GDM1 (cell line): ENCODE results near the gene FYN.
"Not testable (repeated sequence)": the region's sequence is repeated elsewhere in the genome, so short reads cannot be mapped to it uniquely, and the experiment has no call there.

ENCODE experiments used
- DNase-seq: peaks from one replicate; lab custom pipeline; 2025; lab: John Stamatoyannopoulos, UW

The FYN gene

DNA sequence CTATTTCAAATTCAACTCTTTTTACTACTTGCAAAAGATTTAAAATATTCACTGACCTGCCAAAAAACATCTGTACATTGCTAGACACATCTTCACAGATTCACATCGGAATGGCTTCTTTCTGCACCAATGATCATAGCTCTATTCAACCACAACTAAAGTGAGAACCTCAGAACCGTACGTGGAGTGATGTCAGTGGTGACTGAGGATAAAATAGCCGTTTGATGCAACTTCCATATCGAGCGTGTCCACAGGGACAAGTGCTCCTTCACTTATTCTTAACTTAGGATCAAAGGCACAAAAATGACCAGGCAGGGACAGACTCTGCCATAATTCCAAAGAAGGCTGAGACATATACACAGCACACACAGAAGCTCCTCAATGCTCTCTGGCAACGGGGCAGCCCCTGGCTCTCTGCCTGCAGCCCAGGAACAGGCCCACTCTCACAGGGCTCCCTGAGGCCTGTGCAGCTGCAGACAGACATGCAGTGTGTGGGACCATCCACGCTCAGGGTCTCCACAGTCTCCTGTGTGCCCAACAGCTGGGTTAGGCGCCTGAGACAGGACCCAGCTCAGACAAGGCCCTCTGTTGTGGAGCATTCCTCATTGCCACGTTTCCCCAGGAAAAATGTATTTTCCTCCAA lies 22.8 kb downstream of the FYN start:
- DNase-seq = no peak

DNA sequence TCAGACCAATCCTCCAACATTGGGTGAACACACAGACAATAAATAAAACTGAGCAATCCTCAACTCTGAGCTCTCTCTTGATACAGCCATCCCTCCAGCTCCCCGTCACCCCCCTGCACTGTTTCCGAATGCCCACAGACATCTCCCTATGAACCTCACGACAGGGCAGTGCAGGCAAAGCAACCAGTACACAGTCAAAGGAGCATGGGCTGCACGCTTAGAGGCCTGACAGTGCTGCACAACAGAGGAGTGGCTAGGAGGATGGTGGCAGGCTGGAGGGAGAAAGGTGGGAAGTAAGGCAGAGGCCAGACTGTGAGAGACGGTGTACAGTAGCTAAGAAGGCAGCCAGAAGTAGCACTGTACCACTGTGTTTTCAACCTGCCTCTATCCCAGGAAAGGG lies 24.0 kb downstream of the FYN start:
- DNase-seq = no peak

DNA sequence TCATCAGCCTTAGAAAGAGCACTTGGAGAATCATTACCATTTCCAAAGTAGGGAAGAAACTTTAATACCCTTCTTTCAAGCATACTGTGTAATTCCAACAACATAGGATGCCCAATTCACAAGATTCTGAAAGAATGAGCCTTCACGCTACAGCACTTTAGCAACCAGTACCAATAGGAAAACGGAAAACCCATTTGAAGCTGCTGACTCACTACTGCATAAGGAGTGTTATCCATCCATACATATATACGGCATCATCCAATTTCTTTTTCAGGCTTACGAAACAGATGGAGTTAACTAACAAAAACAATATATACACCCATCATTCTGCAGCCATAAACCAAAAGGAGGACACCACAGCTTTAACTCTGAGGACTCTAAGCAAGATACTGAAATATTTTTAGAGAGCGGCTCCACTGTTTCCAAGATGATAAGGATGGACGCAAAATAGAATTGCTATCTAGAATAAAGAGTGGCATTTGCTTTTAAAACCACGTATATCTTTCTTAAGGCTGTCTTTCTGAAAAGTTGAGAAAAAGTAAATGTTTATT lies 24.9 kb downstream of the FYN start:
- DNase-seq = no peak

DNA sequence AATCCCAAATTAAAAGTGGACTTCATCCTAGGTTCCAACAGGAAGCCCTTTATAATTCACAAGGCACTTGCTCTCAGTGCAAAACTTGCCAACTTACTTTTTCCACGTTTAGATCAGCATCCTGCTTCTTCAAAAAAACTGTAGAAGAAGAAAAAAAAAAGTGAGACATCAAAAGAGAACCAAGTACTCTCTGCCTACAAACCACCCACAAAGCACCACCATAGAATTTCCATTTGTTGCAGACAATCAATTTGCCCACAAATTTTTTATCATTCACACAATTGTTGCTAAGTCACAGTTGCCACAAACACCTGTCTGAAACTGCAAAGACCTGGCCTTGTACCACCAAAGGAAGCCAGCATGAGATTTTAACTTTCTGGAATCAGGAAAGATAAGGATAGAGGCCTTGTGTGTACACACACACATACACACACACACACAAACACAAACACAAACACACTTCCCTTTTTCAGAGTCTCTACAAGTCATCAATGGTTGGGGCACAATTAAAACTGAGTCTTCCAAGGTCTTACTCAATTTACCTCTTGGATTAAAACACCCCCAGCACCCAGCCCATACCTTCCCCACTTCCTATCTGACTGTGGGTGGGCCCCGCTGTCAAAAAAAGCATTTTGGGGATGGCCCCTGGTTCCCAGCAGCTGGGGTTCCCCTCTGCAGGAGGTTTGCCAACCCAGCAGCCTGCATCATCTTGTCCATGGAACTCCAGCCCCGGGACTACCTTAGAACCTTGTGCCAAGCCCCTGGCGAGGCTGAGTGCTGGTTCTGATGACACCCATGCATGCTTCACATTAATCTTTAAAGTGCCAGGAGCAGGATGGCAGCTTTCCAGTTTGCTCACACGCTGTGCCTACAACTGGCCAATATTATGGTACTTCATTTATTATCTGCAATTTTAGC lies 26.5 kb downstream of the FYN start:
- DNase-seq = no peak

DNA sequence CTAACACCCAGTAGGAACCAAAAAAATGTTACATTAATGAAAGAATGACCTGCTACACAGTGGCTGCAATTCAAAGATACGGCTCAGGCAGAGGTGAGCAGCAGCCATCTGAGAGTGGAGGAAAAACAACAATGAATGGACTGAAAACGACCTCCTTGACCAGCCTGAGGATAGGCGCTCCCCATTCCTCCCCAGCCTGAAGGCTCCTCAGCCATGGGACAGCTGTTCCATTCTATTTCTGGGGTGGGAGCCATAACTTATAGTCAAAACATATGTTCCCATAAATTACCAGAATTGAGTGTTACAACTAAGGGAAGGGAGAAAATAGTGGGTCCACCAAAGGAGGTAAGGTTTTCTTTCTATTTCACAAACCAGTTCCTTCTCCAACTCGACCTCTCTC lies 27.2 kb downstream of the FYN start:
- DNase-seq = no peak

DNA sequence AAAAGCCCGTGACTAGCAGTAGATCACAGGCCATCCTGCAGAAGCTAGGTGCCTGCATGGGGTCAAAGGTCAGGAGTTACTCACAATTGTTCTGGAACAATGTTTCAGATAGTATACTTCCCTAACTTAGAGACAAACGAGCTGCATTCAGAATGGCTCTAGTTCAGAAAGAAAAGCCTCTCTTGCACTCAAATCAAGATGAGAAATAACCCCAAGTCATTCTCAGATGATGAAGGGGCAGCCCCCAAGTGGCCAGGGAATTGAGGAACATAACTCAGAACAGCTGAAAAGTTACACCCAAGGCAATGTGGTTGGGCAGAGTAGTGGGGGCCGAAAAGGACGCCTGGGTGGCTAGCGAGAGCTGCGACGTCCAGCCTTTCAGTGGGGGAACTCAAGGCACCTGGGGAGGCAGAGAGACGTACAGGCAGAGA lies 27.8 kb downstream of the FYN start:
- DNase-seq = no peak

DNA sequence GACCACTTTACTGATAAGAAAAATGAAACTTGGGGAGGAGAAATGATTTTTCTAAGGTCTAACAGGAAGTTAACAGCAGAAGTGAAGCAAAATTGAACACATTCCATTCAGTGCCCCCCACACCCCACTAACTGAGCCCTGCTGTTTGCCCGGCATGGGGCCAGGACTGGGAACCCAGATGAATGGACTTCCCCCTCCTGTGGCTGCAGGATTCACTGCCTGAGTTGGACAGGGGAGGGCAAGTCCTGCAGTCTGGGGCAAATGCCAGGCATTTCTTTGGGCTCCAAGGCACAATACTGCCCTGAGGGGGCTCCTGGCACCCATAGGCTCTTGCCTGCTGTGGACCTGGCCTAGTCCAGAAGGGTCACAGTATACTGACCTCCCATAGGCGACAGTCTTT lies 28.3 kb downstream of the FYN start:
- DNase-seq = no peak

DNA sequence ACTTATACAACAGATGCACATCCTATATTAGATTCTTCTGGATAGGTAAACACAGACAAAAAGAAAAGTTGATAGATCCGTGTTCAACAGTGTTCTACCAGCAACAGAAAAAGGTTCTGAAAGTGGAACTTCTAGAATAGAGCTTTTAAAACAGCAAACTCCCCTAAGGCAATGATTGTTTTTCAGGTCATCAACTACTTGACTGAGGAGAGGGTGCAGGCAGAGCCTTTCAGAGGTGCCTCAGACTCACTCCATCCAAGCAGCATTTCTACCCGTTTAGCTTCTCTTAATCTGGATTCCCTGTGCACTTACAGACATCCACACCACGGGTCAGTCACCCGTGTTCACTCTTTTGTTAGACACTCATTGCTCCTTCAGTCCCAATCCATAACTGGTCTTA lies 28.9 kb downstream of the FYN start:
- no peak for DNase-seq

DNA sequence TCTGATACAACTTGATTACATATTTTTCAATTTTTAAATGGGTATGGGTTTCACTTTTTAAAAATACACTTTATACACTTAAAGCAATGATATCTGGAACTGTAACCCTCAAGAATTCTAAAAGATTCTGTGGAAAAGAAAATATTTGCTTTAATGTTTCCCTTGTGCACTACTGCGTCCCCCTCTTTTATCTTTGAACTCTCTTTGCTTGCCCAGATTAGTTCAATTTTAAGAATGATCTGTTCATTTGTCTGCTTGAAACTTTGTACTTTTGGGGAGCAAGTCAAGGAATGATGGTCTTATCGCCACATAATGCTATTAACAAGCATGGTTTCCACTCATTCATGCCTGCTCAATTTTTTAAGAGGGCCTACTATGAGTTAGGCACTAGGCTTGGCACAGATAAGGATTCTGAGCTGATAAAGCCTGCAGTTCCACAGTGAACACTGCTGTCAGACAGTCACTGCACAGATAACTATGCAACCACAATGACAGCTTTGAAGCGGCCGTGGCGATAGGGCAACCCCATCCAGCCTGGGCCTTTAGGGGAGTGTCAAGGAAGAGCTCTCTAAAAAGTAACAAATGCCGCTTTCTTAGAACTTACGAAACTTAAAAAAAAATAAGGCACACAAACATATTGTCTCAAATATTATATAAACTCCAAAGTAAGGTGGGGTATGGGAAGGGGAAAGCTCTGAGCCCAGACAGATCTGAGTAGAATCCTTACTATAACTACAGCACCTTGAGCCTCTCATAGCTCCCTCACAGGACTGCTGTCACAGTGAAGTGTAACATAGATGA lies 29.7 kb downstream of the FYN start:
- no peak for DNase-seq

DNA sequence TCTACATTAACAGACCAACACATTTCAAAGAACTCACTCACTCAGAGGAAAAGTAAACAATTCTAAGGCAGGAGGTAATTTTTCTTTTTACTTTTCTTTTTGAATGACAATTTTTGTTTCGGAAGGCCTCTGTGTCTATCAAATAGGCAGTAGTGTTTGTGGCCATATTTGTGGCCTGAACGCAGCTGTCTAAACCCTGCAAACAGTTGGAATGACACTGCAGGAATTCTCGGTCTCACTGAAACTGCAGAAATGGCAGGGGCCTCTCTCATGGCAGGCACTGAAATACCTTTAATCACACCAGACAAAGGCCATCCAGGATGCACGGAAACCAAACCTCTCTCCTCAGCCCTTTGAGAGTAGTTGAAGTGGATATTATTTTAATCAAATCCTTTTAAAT lies 30.4 kb downstream of the FYN start:
- peak; percentile 37 for DNase-seq

DNA sequence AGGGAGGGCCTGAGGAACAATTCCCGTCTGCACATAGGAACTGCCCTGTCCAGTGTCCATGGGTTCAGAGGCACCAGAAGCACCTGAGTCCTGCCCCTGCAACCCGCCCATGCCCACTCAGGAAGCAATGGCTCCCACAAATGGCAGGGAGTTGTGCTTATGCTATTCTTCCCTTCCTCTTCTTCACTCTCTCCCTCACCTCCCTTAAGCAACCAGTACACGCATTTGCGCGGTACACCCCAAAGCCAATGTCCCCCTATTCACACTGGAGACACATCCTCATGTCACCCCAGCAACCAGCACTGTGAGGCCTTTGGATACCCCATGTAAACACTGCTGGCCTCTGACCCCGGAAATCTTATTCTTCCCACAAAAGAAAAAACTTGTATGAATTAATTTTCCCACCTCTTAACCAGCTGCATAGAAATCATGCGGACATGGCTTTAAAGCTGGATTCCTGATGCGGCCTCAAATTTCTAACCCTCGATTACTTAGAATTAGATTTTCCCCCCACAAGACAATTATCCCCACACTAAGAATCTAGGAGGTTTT lies 30.9 kb downstream of the FYN start:
- DNase-seq = no peak

DNA sequence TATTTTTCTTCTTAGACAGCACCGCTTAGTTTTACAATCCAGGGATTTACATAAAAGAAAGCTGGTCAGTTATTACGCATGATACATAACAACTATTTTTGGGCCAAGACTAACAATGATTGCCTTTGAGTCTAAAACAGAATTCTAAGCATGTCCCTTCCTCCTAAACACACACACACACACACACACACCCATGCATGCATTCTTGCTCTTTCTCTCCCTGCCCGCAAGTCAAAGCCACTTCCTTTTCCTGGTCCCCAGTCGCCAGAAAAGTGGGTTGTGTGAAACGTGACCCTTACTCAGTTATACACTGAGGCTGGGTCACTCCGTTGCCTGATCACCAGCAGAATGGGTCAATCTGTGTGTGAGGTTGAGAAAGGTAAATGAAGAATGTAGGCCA lies 31.4 kb downstream of the FYN start:
- peak; percentile 76 for DNase-seq

DNA sequence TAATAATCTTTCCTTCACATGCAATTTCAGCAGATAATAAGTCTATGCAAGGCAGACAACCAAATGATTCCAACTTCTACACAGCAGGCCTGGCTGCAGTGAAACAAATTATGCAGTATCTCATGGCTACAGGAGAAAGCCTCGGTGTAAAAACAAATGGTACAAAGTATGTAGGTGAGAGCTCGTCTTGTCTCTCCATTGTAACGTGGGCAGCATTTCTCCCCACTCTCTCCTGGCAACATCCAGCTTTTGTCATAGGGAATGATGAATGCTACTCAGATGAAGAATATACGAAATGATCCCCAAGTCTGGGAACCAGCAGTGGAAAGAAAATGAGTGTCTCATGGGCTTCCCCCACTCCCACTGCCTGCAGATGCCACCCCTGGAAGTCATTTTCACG lies 32.4 kb downstream of the FYN start:
- no peak for DNase-seq

DNA sequence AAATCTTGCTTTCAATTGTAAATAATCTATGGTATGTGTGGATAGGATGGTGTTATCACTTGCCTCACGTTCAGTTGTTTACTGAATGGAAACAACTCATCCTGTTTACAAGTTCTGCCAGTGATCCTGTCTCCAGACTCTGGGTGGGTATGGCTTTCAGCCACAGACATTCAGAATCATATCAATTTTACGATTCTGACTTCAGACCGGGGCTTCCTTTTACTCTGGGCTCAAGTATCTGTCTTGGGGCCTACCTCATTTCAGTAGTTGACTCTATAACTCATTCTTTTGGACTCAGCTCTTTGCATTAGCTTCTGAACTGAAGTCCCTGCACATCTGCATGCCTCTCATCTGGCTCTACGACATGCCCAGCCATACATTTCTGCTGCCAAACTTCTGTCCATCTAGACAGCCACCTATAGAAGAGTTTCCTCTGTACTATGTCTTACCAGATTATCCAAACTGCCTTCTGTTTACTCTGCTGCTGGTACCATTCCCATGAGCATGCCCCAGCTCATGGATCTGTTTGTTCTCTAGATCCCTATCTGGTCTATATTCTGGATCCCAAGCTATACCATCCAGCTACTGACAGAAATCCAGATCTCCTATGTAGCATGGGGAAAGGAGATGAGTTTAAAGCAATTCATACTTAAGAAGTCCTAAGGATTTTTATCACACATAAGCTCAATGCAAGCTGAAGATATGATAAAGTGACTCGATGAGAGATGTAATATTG lies 34.3 kb downstream of the FYN start:
- DNase-seq = no peak

DNA sequence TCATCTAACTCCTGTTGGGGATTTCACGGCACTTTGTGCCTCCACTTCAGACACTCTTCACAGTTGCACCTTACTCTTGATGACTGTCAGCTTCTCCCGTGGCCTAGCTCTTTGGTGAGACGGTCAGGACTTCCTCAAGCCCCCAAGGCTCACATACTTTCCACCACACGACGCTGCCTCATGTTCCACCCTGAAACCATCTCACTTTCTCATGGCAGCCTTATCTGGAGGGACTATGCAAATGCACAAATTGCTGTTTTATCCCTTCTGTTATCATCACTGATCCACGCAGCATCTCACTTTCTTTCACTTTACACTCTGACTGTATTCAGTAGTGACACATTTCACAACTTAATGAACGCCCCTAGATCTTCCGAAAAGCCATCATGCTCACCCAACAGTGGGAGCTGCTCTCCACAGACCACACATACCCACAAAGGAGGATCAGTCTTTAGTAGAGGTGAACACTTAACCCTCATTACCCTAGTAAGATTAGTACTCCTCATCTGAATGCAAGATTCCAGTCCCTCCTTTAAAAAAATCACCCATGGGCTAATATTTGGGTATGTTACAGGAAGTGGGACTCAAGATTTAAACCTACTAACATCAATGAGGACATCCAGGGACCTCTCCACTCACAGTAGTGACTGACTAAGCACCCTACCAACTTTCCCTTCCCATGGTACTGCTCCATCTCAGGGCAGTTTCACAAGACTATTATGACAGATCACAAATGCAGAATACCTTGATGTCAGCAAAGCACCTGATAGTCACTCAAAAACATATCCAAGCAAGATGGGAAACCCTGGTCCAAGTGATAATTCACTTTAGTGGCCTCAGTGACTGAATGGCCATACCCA lies 35.4 kb downstream of the FYN start:
- no peak for DNase-seq

DNA sequence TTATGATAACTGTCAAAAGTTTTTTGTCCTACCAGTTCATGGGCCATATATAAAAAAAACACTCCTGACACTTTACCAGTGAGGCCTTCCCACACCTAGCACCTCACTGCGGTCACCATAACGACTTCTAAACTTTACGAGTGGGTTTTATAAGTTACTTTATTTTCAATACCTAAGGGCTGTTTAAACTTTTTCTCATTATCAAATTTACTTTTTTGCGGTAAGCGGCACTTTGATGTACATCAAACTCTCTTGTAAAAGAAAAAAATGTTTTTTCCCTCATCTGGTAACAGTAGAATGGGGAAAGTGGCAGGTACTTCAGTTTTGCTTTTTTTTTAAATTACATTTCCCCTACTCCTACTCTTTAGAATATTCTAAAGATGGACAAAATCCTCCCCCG lies 36.2 kb downstream of the FYN start:
- no peak for DNase-seq

DNA sequence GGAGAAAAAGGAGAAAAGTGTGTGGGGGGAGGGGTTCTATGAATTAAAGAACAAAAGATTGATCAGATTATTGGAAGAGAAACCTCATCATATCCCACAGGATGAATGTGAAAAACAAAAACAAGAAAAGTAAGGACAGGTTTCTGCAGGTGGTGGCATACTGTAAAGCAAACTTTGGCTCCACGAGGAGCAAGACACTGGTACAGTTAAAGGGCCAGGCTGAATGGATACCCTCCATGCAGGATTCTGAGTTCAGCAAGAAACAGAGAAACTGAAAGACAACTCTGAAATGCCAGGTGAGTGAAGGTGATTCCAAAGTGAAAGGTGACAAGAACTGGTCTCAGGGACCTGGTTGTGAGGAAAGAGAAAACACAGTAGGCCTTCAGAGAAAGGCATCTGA lies 37.4 kb downstream of the FYN start:
- DNase-seq = no peak

DNA sequence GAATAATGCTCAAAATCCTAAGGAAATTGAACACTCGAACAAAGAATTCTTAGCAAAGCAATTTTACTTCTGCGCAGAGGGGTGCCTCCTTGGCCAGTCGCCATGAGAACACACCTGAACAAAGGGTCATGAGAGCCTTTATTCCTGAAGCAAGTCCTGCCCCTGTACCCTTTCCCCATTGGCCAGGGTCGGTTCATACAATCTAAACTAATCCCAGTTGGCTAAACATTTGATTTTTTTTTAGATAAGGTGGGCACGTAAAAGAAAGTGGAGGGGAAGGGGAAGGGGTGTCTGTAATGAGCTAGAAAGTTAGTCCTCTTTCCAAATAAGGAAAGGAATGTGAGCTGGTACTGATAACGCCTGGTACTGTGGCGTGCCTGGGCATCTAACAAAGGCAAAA lies 37.9 kb downstream of the FYN start:
- not testable (repeated sequence) for DNase-seq

DNA sequence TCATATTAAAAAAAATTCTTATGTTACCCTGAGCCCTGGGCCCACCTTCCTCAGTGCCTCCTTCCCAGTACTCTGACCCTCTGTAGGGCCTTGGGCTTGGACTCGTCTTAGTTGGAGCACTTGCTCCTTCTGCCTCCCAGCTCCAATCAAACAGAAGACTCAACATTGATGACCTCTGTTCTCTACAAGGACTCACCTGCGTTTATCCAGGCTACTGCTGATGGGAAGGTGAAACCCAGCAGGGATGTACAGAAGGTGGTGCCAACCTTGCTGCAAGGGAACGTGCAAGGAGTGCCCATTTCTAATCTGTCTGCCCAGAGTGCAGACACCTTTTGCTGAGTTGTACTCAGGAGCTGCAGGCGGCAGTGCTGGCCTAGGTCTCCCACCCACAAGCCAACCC lies 38.9 kb downstream of the FYN start:
- DNase-seq = no peak

DNA sequence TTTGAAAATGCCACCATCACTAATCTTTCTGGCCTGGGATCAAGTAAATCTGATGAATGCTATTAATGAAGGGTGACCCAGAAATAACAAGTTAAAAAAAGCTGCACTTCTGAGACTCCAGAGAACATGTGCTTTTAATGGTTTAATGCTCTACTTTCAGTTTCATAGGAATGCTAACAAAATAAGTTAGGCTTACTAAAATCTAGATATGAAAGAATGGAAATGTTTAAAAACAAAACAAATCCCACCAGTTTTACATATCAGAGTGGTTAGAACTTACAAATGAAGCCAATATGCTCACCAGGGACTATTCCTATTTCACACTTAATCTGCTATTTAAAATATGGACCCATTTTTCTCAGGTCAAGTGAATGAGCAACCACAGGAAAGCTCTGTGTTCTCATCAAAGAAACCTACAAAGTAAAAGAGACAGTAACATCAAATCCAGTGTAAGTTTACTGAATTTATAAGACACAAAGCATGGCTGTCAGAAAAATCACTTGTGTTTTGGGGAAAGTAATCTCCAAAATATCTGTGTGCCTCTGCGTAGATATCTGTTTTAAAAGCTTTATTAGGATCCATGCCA lies 40.3 kb downstream of the FYN start:
- no peak for DNase-seq
